PC-3 (cell line): ENCODE measurements around the gene ISM2. TPM values are rescaled to one million over a fixed set of nuclear protein-coding genes. Genes with fewer than 3 reads are reported as not detected.
A peak's percentile ranks its signal among the peaks of the same experiment; 100 is the strongest.

Experiments
- ATAC-seq: fragments of 200-7000 bp; cut with Tn5 transposase; 2 replicates; pipeline ENCODE4 v1.9.1; 2020; ENCODE audit warnings: mild to moderate bottlenecking, moderate library complexity
- BruUV-seq: library from RNA; stranded (reverse); fragments of 400-500 nt; replicated peaks from 2 replicates; lab custom pipeline; 2021; lab: Mats Ljungman, UMichigan
- CTCF ChIA-PET: fragments of 300-600 bp; sonication (Branson Sonifier 250); formaldehyde crosslinking; loops from one replicate; lab custom pipeline; 2022; ENCODE audit warnings: antibody characterized with exemption; lab: Charles Lee
- POLR2A ChIA-PET: fragments of 300-600 bp; sonication (Branson Sonifier 250); formaldehyde crosslinking; loops from one replicate; lab custom pipeline; 2022; ENCODE audit warnings: antibody characterized with exemption; ENCODE audit not compliant: unreplicated experiment; lab: Charles Lee
- DNase-seq: peaks from one replicate; pipeline ENCODE4 v3.0.0-alpha.2; 2015
- H2AFZ ChIP-seq: fragments of 300-600 bp; sonication (generic); 2 replicates; pipeline ENCODE4 v1.6.0; 2016; ENCODE audit warnings: antibody characterized with exemption, low read length
- H3F3A ChIP-seq: fragments of 300-600 bp; sonication (generic); one replicate; pipeline ENCODE4 v1.6.0; 2017; ENCODE audit warnings: antibody characterized with exemption, low read length, control low read depth, mild to moderate bottlenecking; ENCODE audit not compliant: unreplicated experiment
- H3K27ac ChIP-seq: fragments of 300-600 bp; sonication (generic); 2 replicates; pipeline ENCODE4 v1.5.1; 2016; ENCODE audit warnings: mild to moderate bottlenecking, low read length
- H3K27me3 ChIP-seq: fragments of 300-600 bp; sonication (generic); 2 replicates; pipeline ENCODE4 v1.6.1; 2016; ENCODE audit warnings: low read length, mixed read lengths
- H3K36me3 ChIP-seq: fragments of 300-600 bp; sonication (generic); 2 replicates; pipeline ENCODE4 v1.6.1; 2016; ENCODE audit warnings: low read depth, mixed run types, low read length, mixed read lengths
- H3K4me1 ChIP-seq: fragments of 300-600 bp; sonication (generic); 2 replicates; pipeline ENCODE4 v1.5.1; 2016; ENCODE audit warnings: low read length; ENCODE audit not compliant: insufficient read depth
- H3K4me2 ChIP-seq: fragments of 300-600 bp; sonication (generic); 2 replicates; pipeline ENCODE4 v1.6.0; 2016; ENCODE audit warnings: low read length
- H3K4me3 ChIP-seq: fragments of 300-600 bp; sonication (generic); 2 replicates; pipeline ENCODE4 v1.5.1; 2016; ENCODE audit warnings: mild to moderate bottlenecking, low read length, mixed read lengths
- H3K79me2 ChIP-seq: fragments of 300-600 bp; sonication (generic); 2 replicates; pipeline ENCODE4 v1.6.1; 2017; ENCODE audit warnings: low read length, mixed read lengths
- H3K9ac ChIP-seq: fragments of 300-600 bp; sonication (generic); 2 replicates; pipeline ENCODE4 v1.6.0; 2016; ENCODE audit warnings: mild to moderate bottlenecking, low read length
- H3K9me2 ChIP-seq: fragments of 300-600 bp; sonication (generic); replicated peaks from 2 replicates; pipeline ENCODE4 v1.6.1; 2016; ENCODE audit warnings: mixed run types, low read length, mixed read lengths
- H3K9me3 ChIP-seq: fragments of 300-600 bp; sonication (generic); 2 replicates; pipeline ENCODE4 v1.6.1; 2016; ENCODE audit warnings: low read length, mixed read lengths
- H4K20me1 ChIP-seq: fragments of 300-600 bp; sonication (generic); 2 replicates; pipeline ENCODE4 v1.6.1; 2016; ENCODE audit warnings: low read length, mixed read lengths
- CTCF ChIP-seq: fragments of 300-600 bp; sonication (generic); conservative IDR thresholded peaks from 2 replicates; pipeline ENCODE4 v1.5.1; 2017; ENCODE audit warnings: antibody characterized with exemption, low read depth, mild to moderate bottlenecking, low read length
- EZH2 ChIP-seq: fragments of 300-600 bp; sonication (generic); IDR thresholded peaks from one replicate; pipeline ENCODE4 v1.6.1; 2017; ENCODE audit warnings: antibody characterized with exemption, mild to moderate bottlenecking, low read length; ENCODE audit not compliant: unreplicated experiment
- EZH2phosphoT487 ChIP-seq: fragments of 300-600 bp; sonication (generic); IDR thresholded peaks from 2 replicates; pipeline ENCODE4 v1.6.1; 2018; ENCODE audit warnings: mild to moderate bottlenecking, antibody characterized with exemption, low read length, borderline replicate concordance
- intact Hi-C: fragments of 100-400 bp; cut with micrococcal nuclease; formaldehyde crosslinking; loops from 2 replicates; pipeline ENCODE4 v1.9.0; 2023
- total RNA-seq: library from RNA; depleted of rRNA; stranded (reverse); fragments of >200 nt; gene quantifications from 2 replicates; pipeline ENCODE4 v1.2.3, GENCODE V29; 2014

ISM2 gene
- total RNA-seq, 1 experiment from 2014 or later = 0.95 TPM

GRCh38 chr14:77439861-77440260 lies 58.8 kb downstream of the ISM2 start:
- Histone ChIP-seq H3K4me3 (no peak overlapping the region), H3K27ac (no peak overlapping the region), H3K9me2 (no peaks in the 10 kb centered on the region), H4K20me1 (no peaks in the 10 kb centered on the region), H3K4me2 (no peak overlapping the region), H3K36me3 (peaks cover 30% of the 10 kb centered on the region), H3K9me3 (no peaks in the 10 kb centered on the region), H3K79me2 (no peaks in the 10 kb centered on the region), H3F3A (no peaks in the 10 kb centered on the region), H3K9ac (no peak overlapping the region), H3K4me1 (no peaks in the 10 kb centered on the region), H3K27me3 (no peaks in the 10 kb centered on the region), H2AFZ (no peak overlapping the region)
- BruUV-seq = no TSS peak
- ATAC-seq (no peak), DNase-seq (no peak)
- ChIA-PET POLR2A (no interaction called here), CTCF (no interaction called here)
- intact Hi-C loops = no loop called here
- TF ChIP-seq CTCF (no peak), EZH2phosphoT487 (no peak), EZH2 (no peak)

GRCh38 chr14:77438596-77438995 lies 60.0 kb downstream of the ISM2 start:
- H3F3A ChIP-seq = no peaks in the 10 kb centered on the region
- no peak overlapping the region for H3K9ac ChIP-seq
- peaks cover 38% of the 10 kb centered on the region for H3K36me3 ChIP-seq
- TF ChIP-seq EZH2 = no peak
- no peaks in the 10 kb centered on the region for H3K4me1 ChIP-seq
- POLR2A ChIA-PET = interaction anchor here (0.5 kb wide), 1 partner anchor 18 kb away, joined by 4 read pairs; the partner anchor contains the start of gene VIPAS39
- intact Hi-C loops = no loop called here
- no peak for DNase-seq
- no peak for ATAC-seq
- no peak overlapping the region for H3K27ac ChIP-seq
- no peaks in the 10 kb centered on the region for H3K27me3 ChIP-seq
- BruUV-seq = no TSS peak
- no peak overlapping the region for H3K4me3 ChIP-seq
- CTCF ChIA-PET = no interaction called here
- no peaks in the 10 kb centered on the region for H3K9me2 ChIP-seq
- no peak overlapping the region for H3K4me2 ChIP-seq
- no peak overlapping the region for H2AFZ ChIP-seq
- no peaks in the 10 kb centered on the region for H4K20me1 ChIP-seq
- no peaks in the 10 kb centered on the region for H3K79me2 ChIP-seq
- no peaks in the 10 kb centered on the region for H3K9me3 ChIP-seq

GRCh38 chr14:77436042-77436441 lies 62.6 kb downstream of the ISM2 start:
- DNase-seq (peak; percentile 37), ATAC-seq (peak; percentile 62; the same call in 1 of the 2 replicates)
- no peaks in the 10 kb centered on the region for H3K4me1 ChIP-seq
- H3K4me2 ChIP-seq = no peak overlapping the region
- no TSS peak for BruUV-seq
- H4K20me1 ChIP-seq = no peaks in the 10 kb centered on the region
- H2AFZ ChIP-seq = no peak overlapping the region
- H3K27ac ChIP-seq = no peak overlapping the region
- no peaks in the 10 kb centered on the region for H3K27me3 ChIP-seq
- peaks cover 27% of the 10 kb centered on the region; the same call in 1 of the 2 replicates for H3K36me3 ChIP-seq
- TF ChIP-seq EZH2phosphoT487 (no peak), CTCF (no peak), EZH2 (no peak)
- H3K4me3 ChIP-seq = no peak overlapping the region
- H3F3A ChIP-seq = no peaks in the 10 kb centered on the region
- H3K9ac ChIP-seq = no peak overlapping the region
- ChIA-PET CTCF (interaction anchor here (0.7 kb wide), 1 partner anchor 213 kb away, joined by 4 read pairs; no protein-coding TSS in a partner anchor), POLR2A (no interaction called here)
- H3K9me2 ChIP-seq = no peaks in the 10 kb centered on the region
- no peaks in the 10 kb centered on the region for H3K79me2 ChIP-seq
- intact Hi-C loops = no loop called here
- H3K9me3 ChIP-seq = no peaks in the 10 kb centered on the region
